ENCODE measurements around the gene GOLGA5.

GRCh38 chr14:92794547-92794941 is 439 bp downstream of the GOLGA5 start:
- TF ChIP-seq CTCF (IDR thresholded peaks at IDR 0.05; ENCODE audit: low read depth, low read length) = no peak
- no peak for TF ChIP-seq POLR2A (IDR thresholded peaks at IDR 0.05; ENCODE audit: extremely low read depth, insufficient read length)
- no peak for TF ChIP-seq MAX (IDR thresholded peaks at IDR 0.05; ENCODE audit: low read depth, low read length)
